K562 (cell line): ENCODE data around the gene MLF1. TPM values are rescaled to one million over a fixed set of nuclear protein-coding genes. Genes with fewer than 3 reads are reported as not detected.

Experiments used
- ARNT ChIP-seq, 2 experiments: fragments of 450-650 bp; IDR thresholded peaks; 2 replicates each; pipeline ENCODE4 v1.6.1; 2016; ENCODE audit warnings: mild to moderate bottlenecking in 1 of 2
- ATF3 ChIP-seq, 2 experiments: fragments of 450-650 bp in 1 of 2; sonication (generic) in 1 of 2; formaldehyde crosslinking in 1 of 2; IDR thresholded peaks in 1 of 2; conservative IDR thresholded peaks in 1 of 2; 2 replicates each; pipeline versions ENCODE4 v1.6.1 to v1.8.1; 2016 to 2023; ENCODE audit warnings: mild to moderate bottlenecking in 2 of 2, moderate library complexity in 2 of 2, inconsistent platforms in 1 of 2, missing genetic modification reagents in 1 of 2
- BRD4 ChIP-seq: fragments of 200-600 bp; sonication (generic); IDR thresholded peaks from 2 replicates; pipeline ENCODE4 v1.6.1; 2017; ENCODE audit warnings: inconsistent platforms
- CREB1 ChIP-seq, 2 experiments: sonication (generic) in 1 of 2; formaldehyde crosslinking in 1 of 2; IDR thresholded peaks; 2 replicates each; pipeline versions ENCODE4 v1.6.1 to v1.8.0; 2012 to 2022; ENCODE audit warnings: inconsistent platforms in 1 of 2, mild to moderate bottlenecking in 1 of 2, missing genetic modification reagents in 1 of 2, moderate library complexity in 1 of 2
- FOXM1 ChIP-seq, 2 experiments: fragments of 450-650 bp in 1 of 2; sonication (generic) in 1 of 2; formaldehyde crosslinking in 1 of 2; IDR thresholded peaks; 2 replicates each; pipeline versions ENCODE4 v1.6.1 to v1.9.0; 2017 to 2022; ENCODE audit warnings: low read depth in 2 of 2, mild to moderate bottlenecking in 2 of 2, missing genetic modification reagents in 1 of 2, moderate library complexity in 1 of 2
- HCFC1 ChIP-seq: IDR thresholded peaks from 2 replicates; pipeline ENCODE4 v1.6.1; 2012; ENCODE audit warnings: low read depth, low read length, improper control_type of control experiment
- HNRNPH1 ChIP-seq: fragments of 200-400 bp; formaldehyde crosslinking; optimal IDR thresholded peaks from 2 replicates; pipeline ENCODE3; 2017; ENCODE audit warnings: low read depth, mild to moderate bottlenecking, low read length, moderate library complexity
- MAFK ChIP-seq: IDR thresholded peaks from 2 replicates; pipeline ENCODE4 v1.6.1; 2011; ENCODE audit warnings: low read length, improper control_type of control experiment
- PBX2 ChIP-seq, 2 experiments: IDR thresholded peaks in 1 of 2; conservative IDR thresholded peaks in 1 of 2; 2 replicates each; pipeline ENCODE4 v1.6.1; 2016; ENCODE audit warnings: low read depth in 2 of 2, mild to moderate bottlenecking in 1 of 2, missing compliant biosample characterization in 1 of 2, missing genetic modification characterization in 1 of 2, moderate library complexity in 1 of 2
- PML ChIP-seq: IDR thresholded peaks from 2 replicates; pipeline ENCODE4 v1.6.1; 2012; ENCODE audit warnings: low read length, inconsistent platforms
- POLR3G ChIP-seq: IDR thresholded peaks from 2 replicates; pipeline ENCODE4 v1.6.1; 2011; ENCODE audit not compliant: insufficient read length, insufficient replicate concordance; ENCODE audit errors: extremely low read depth
- SRSF3 ChIP-seq: fragments of 200-400 bp; formaldehyde crosslinking; IDR thresholded peaks from 2 replicates; pipeline ENCODE4 v1.6.1; 2016; ENCODE audit warnings: mild to moderate bottlenecking, low read length, moderate library complexity; ENCODE audit not compliant: insufficient read depth
- SUPT5H ChIP-seq: fragments of 450-650 bp; IDR thresholded peaks from 2 replicates; pipeline ENCODE4 v1.6.1; 2016
- TAF7 ChIP-seq: fragments of 450-650 bp; IDR thresholded peaks from 2 replicates; pipeline ENCODE4 v1.6.1; 2016; ENCODE audit warnings: missing genetic modification characterization, missing compliant biosample characterization
- U2AF2 ChIP-seq: fragments of 200-400 bp; formaldehyde crosslinking; optimal IDR thresholded peaks from 2 replicates; pipeline ENCODE3; 2017; ENCODE audit warnings: low read depth, mild to moderate bottlenecking, low read length
- ZBTB26 ChIP-seq: fragments of 450-650 bp; formaldehyde crosslinking; IDR thresholded peaks from 2 replicates; pipeline ENCODE4 v1.4.0; 2022; ENCODE audit warnings: missing genetic modification characterization
- ZNF316 ChIP-seq: fragments of 450-650 bp; IDR thresholded peaks from 2 replicates; pipeline ENCODE4 v1.6.1; 2016
- ZNF384 ChIP-seq: IDR thresholded peaks from 2 replicates; pipeline ENCODE4 v1.6.1; 2012; ENCODE audit warnings: low read depth, low read length, improper control_type of control experiment
- ZNF584 ChIP-seq: fragments of 200-800 bp; sonication (Bioruptor generic); IDR thresholded peaks from 2 replicates; pipeline ENCODE4 v1.6.1; 2016; ENCODE audit warnings: low read depth, mild to moderate bottlenecking, missing genetic modification characterization, missing compliant biosample characterization
- ZNF766 ChIP-seq: fragments of 200-800 bp; sonication (Bioruptor generic); conservative IDR thresholded peaks from 2 replicates; pipeline ENCODE4 v1.6.1; 2016; ENCODE audit warnings: missing genetic modification characterization, missing compliant biosample characterization
- polyA plus RNA-seq, 8 experiments: library from polyadenylated mRNA; depleted of rRNA in 4 of 8; stranded (reverse) in 5 of 8; unstranded in 3 of 8; fragments of >200 nt; fragmentation: Nextera tagmentation in 2 of 8; fragmentation: Illumina TruSeq in 1 of 8; extraction: Ambion mirVana in 2 of 8; extraction: Trizol in 1 of 8; gene quantifications; 2 replicates each; pipeline versions ENCODE4 v1.2.1 to v1.2.3, GENCODE V29; 2011 to 2014; ENCODE audit warnings: inconsistent platforms in 1 of 8, missing spikeins in 1 of 8
- total RNA-seq, 7 experiments: library from RNA; depleted of rRNA in 6 of 7; stranded (reverse); fragments of >200 nt in 6 of 7; fragmentation: Illumina TruSeq in 2 of 7; extraction: Trizol in 2 of 7; gene quantifications; 2 replicates each; pipeline versions ENCODE4 v1.2.1 to v1.2.3, GENCODE V29; 2011 to 2021; ENCODE audit warnings: low replicate concordance in 1 of 7
- TF ChIP-seq, protein P1 (sequence below): fragments of 450-650 bp; formaldehyde crosslinking; IDR thresholded peaks from 2 replicates; pipeline ENCODE4 v1.4.0; 2020; ENCODE audit warnings: mild to moderate bottlenecking, moderate library complexity

MLF1 gene
- total and polyA plus RNA-seq, 9 of the 15 experiments (the other 6 are each of a cell fraction or from before 2014, with no cell fraction given), result 20.4 to 71.0 (median 27.1) TPM

- no peak; the same call in 1 of the 2 replicates for TF ChIP-seq PBX2 (CRISPR knock-in tag; IDR thresholded peaks at IDR 0.05; ENCODE audit: low read depth)
- peak; percentile 85 for TF ChIP-seq PBX2 (tag; conservative IDR thresholded peaks at IDR 0.05; ENCODE audit: low read depth)
- no peak for TF ChIP-seq MAFK
- TF ChIP-seq ZNF316, result no peak
- peak; percentile 47; the same call in 1 of the 2 replicates for TF ChIP-seq ZNF384
- TF ChIP-seq ZNF766 (CRISPR knock-in tag), result peak; percentile 56; the same call in 1 of the 2 replicates
- TF ChIP-seq ZNF584, result no peak
- TF ChIP-seq SRSF3, result no peak
- no peak for TF ChIP-seq U2AF2
- TF ChIP-seq, protein P1, sequence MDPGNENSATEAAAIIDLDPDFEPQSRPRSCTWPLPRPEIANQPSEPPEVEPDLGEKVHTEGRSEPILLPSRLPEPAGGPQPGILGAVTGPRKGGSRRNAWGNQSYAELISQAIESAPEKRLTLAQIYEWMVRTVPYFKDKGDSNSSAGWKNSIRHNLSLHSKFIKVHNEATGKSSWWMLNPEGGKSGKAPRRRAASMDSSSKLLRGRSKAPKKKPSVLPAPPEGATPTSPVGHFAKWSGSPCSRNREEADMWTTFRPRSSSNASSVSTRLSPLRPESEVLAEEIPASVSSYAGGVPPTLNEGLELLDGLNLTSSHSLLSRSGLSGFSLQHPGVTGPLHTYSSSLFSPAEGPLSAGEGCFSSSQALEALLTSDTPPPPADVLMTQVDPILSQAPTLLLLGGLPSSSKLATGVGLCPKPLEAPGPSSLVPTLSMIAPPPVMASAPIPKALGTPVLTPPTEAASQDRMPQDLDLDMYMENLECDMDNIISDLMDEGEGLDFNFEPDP, result no peak
- no peak for TF ChIP-seq POLR3G
- TF ChIP-seq HNRNPH1, result no peak
- TF ChIP-seq ARNT (IDR thresholded peaks at IDR 0.05), result no peak
- TF ChIP-seq ATF3 (IDR thresholded peaks at IDR 0.05), result no peak
- 0 out of 2 replicates have a peak, but pooled peaks have one; percentile 48 for TF ChIP-seq ATF3 (CRISPR knock-in tag; conservative IDR thresholded peaks at IDR 0.05)
- peak; percentile 91 for TF ChIP-seq SUPT5H
- peak; percentile 87 for TF ChIP-seq HCFC1
- no peak for TF ChIP-seq ZBTB26 (CRISPR knock-in tag)
- TF ChIP-seq TAF7 (tag), result no peak
- TF ChIP-seq BRD4, result no peak
- TF ChIP-seq PML, result peak; percentile 79
- peak; percentile 53; the same call in 1 of the 2 replicates for TF ChIP-seq FOXM1 (IDR thresholded peaks at IDR 0.05; ENCODE audit: low read depth)
- TF ChIP-seq FOXM1 (CRISPR knock-in tag; IDR thresholded peaks at IDR 0.05; ENCODE audit: low read depth), result 0 out of 2 replicates have a peak, but pooled peaks have one; percentile 57
- peak; percentile 60 for TF ChIP-seq CREB1 (IDR thresholded peaks at IDR 0.05)
- peak; percentile 78; the same call in 1 of the 2 replicates for TF ChIP-seq CREB1 (CRISPR knock-in tag; IDR thresholded peaks at IDR 0.05)
These were observed 73.4 kb downstream of the MLF1 start, which contains the start of gene GFM1 (continued) for GRCh38 chr3:158644345-158644908.
